Adipocyte (in vitro differentiated cells): ENCODE measurements around the gene PTMS.
A peak's percentile ranks its signal among the peaks of the same experiment; 100 is the strongest.

ENCODE experiments used
- DNase-seq: peaks from one replicate; pipeline ENCODE4 v3.0.0-alpha.2; 2015; ENCODE audit warnings: low read depth
- H3K27me3 ChIP-seq: replicated peaks from 2 replicates; pipeline ENCODE4 v1.7.0; 2013; ENCODE audit warnings: mild to moderate bottlenecking, low read length, moderate library complexity; ENCODE audit not compliant: control insufficient read depth, insufficient read depth
- H3K36me3 ChIP-seq: 2 replicates; pipeline ENCODE4 v1.7.0; 2013; ENCODE audit warnings: low read length, mild to moderate bottlenecking, moderate library complexity; ENCODE audit not compliant: control insufficient read depth, insufficient read depth, severe bottlenecking
- H3K4me1 ChIP-seq: 2 replicates; pipeline ENCODE4 v1.7.0; 2013; ENCODE audit warnings: mild to moderate bottlenecking, low read length, moderate library complexity; ENCODE audit not compliant: control insufficient read depth, insufficient read depth
- H3K4me3 ChIP-seq: 2 replicates; pipeline ENCODE4 v1.7.0; 2013; ENCODE audit warnings: mild to moderate bottlenecking, low read length, moderate library complexity
- H3K9ac ChIP-seq: 2 replicates; pipeline ENCODE4 v1.7.0; 2013; ENCODE audit warnings: mild to moderate bottlenecking, low read length, moderate library complexity
- H3K9me3 ChIP-seq: 2 replicates; pipeline ENCODE4 v1.7.0; 2013; ENCODE audit warnings: mild to moderate bottlenecking, low read length, moderate library complexity; ENCODE audit not compliant: control insufficient read depth

PTMS gene, protein sequence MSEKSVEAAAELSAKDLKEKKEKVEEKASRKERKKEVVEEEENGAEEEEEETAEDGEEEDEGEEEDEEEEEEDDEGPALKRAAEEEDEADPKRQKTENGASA

DNA sequence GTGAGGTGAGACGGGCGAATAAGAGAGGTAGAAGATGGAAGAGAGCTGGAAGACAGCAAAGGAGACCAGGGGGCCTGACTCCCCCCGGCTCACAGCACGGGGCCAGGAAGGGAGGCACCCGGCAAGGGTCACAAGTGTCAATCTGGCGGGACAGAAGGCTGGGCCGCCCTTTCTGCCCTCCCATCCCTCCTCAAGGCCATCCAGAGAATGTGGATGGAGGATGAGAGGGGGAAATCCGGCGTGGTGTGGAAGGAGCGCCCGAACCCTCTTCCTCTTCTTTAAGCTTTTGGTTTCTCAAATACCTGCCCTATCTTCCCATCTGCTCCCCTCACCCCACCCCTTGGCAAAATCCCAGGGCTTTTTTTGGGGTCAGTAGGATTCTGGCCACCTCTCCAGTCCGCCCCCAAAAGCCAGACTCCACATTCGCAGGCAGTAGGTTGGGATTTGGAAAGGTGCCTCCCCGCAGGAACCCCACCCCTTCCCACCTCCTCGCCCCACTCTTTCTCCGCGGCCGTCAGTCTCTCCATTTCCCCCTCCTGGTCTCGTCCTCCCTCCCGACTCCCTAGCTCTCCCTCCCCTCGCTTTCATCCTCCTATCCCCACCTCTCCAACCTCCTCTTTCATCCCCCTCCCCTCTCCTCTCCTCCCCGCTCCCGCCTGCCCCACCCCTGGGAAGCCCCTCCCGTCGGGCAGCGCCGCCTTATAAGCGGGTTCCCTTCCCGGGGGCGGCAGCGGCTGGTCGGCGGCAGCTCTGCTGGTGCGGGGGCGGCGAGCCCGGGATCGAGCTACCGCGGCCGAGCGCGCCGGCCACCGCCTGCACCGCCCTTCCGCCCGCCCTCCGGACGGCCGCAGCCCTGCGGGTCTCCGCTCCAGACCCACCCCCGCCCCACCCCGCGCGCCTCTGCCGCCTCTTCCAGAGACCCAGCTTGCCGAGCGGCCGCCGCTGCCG is at the start of gene PTMS:
Gene PTMS (plus strand): TSS at position 730 of the 948 bp plus-strand sequence. CDS start 343 bp downstream, outside the sequence.
- peak; percentile 90 for DNase-seq
- H3K4me1 ChIP-seq, result peaks cover 32% of the 10 kb centered on the region
- peak within 1 kb of the TSS; percentile 92 for H3K9ac ChIP-seq

DNA sequence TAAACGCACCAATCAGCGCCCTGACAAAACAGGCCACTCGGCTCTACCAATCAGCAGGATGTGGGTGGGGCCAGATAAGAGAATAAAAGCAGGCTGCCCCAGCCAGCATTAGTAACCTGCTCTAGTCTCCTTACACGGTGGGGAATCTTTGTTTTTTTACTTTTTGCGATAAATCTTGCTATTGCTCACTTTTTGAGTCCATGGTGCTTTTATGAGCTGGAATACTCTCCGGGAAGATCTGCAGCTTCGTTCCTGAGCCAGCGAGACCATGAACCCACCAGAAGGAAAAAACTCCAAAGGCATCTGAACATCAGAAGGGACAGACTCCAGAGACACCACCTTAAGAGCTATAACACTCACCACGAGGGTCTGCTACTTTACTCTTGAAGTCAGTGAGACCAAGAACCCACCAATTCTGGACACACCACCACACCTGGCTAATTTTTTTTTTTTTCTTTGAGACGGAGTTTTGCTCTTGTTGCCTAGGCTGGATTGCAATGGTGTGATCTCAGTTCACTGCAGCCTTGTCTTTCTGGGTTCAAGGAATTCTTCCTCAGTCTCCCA is 49.2 kb upstream of the PTMS start:
- no peaks in the 10 kb centered on the region for H3K27me3 ChIP-seq
- H3K9me3 ChIP-seq, result no peaks in the 10 kb centered on the region
- H3K36me3 ChIP-seq, result no peaks in the 10 kb centered on the region
- H3K9ac ChIP-seq, result no peak overlapping the region
- no peaks in the 10 kb centered on the region for H3K4me1 ChIP-seq
- no peak for DNase-seq
- no peak overlapping the region for H3K4me3 ChIP-seq

More for the DNA sequence above, at the start of gene PTMS:
- H3K36me3 ChIP-seq, result peaks cover 11% of the 10 kb centered on the region
- H3K4me3 ChIP-seq, result peak within 1 kb of the TSS; percentile 90
- no peaks in the 10 kb centered on the region for H3K9me3 ChIP-seq
- no peaks in the 10 kb centered on the region for H3K27me3 ChIP-seq

DNA sequence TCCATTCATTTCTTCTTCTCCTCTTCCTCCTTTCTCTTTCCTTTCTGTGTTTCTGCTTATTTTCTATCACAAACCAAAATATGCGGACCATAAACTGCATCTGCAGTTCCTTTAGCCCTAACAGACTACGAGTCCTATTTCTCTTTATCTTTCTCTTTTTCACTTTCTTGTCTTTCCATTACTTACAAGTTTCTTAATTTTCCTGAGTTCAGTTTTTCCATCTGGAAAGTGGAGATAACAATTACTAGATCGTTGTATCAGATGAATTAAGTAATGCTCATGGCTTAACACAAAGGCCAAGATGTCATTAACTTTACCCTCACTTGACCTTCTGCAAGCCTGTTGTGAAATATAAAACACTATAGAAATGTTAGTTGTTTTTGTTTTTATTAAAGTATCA is 43.3 kb upstream of the PTMS start:
- DNase-seq, result no peak
- Histone ChIP-seq H3K4me3 (no peak overlapping the region), H3K27me3 (no peaks in the 10 kb centered on the region), H3K4me1 (peaks cover 8% of the 10 kb centered on the region), H3K9ac (no peak overlapping the region), H3K9me3 (no peaks in the 10 kb centered on the region), H3K36me3 (peaks cover 4% of the 10 kb centered on the region)

- no peaks in the 10 kb centered on the region for H3K9me3 ChIP-seq
- peak within 1 kb of the TSS; percentile 84 for H3K9ac ChIP-seq
- DNase-seq, result peak; percentile 99
- no peaks in the 10 kb centered on the region for H3K27me3 ChIP-seq
- H3K36me3 ChIP-seq, result peaks cover 13% of the 10 kb centered on the region
- peaks cover 8% of the 10 kb centered on the region for H3K4me1 ChIP-seq
- peak within 1 kb of the TSS; percentile 94 for H3K4me3 ChIP-seq
Observed at GRCh38 chr12:6723607-6724408, 42.4 kb upstream of the PTMS start, which contains the start of gene COPS7A. Gene COPS7A, plus strand, starts transcription at chr12:6724046. Its CDS starts 611 bp downstream, at chr12:6724657.

- H3K4me1 ChIP-seq, result peaks cover 8% of the 10 kb centered on the region
- no peak for DNase-seq
Observed at GRCh38 chr12:6724409-6724797, 41.8 kb upstream of the PTMS start.

DNA sequence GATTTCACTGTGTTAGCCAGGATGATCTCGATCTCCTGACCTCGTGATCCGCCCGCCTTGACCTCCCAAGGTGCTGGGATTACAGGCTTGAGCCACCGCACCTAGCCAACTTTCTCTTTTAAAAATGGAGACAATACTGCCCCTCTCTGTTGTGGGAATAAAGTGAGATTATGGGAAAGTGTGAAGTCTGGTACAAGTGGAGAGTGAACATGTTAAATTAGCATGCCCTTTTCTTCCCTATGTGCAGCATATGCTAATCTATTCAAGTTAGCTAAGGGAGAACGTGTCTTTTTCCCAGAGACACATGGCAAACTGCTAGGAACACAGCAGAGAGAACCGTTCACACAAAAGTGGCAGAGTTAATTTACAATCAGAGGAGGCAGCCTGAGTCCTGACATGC is 40.8 kb upstream of the PTMS start:
- no peak overlapping the region for H3K9ac ChIP-seq
- no peak overlapping the region for H3K4me3 ChIP-seq
- peaks cover 8% of the 10 kb centered on the region for H3K4me1 ChIP-seq
- H3K9me3 ChIP-seq, result no peaks in the 10 kb centered on the region
- H3K36me3 ChIP-seq, result peaks cover 29% of the 10 kb centered on the region
- H3K27me3 ChIP-seq, result no peaks in the 10 kb centered on the region
- DNase-seq, result no peak

More at GRCh38 chr12:6724409-6724797, 41.8 kb upstream of the PTMS start:
- peaks cover 19% of the 10 kb centered on the region for H3K36me3 ChIP-seq
- peak overlapping the region; percentile 84 for H3K9ac ChIP-seq
- H3K4me3 ChIP-seq, result peak overlapping the region; percentile 94
- no peaks in the 10 kb centered on the region for H3K27me3 ChIP-seq
- H3K9me3 ChIP-seq, result no peaks in the 10 kb centered on the region

DNA sequence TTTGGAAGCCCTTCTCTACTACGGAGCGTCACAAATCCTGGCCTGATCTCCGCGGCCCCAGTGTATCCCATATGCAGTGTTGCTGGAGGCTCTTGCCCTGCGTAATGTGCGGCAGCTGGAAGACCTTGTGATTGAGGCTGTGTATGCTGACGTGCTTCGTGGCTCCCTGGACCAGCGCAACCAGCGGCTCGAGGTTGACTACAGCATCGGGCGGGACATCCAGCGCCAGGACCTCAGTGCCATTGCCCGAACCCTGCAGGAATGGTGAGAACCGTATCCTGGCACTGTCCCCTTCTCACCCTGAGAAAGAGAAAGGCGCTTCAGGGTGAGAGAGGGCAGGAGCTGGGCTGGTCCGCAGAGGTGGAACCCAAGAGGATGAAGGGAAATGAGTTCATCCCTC is 37.0 kb upstream of the PTMS start:
- Histone ChIP-seq H3K27me3 (no peaks in the 10 kb centered on the region), H3K9ac (no peak overlapping the region), H3K36me3 (peaks cover 50% of the 10 kb centered on the region), H3K9me3 (no peaks in the 10 kb centered on the region), H3K4me3 (no peak overlapping the region), H3K4me1 (peaks cover 8% of the 10 kb centered on the region)
- no peak for DNase-seq

- H3K9me3 ChIP-seq, result no peaks in the 10 kb centered on the region
- DNase-seq, result no peak
- no peak overlapping the region for H3K4me3 ChIP-seq
- peaks cover 6% of the 10 kb centered on the region for H3K4me1 ChIP-seq
- H3K9ac ChIP-seq, result no peak overlapping the region
- H3K27me3 ChIP-seq, result no peaks in the 10 kb centered on the region
- H3K36me3 ChIP-seq, result peaks cover 50% of the 10 kb centered on the region
Observed at GRCh38 chr12:6730169-6730568, 36.0 kb upstream of the PTMS start.

GRCh38 chr12:6734506-6735387 is 31.4 kb upstream of the PTMS start:
- no peaks in the 10 kb centered on the region for H3K27me3 ChIP-seq
- H3K9me3 ChIP-seq, result no peaks in the 10 kb centered on the region
- peaks cover 26% of the 10 kb centered on the region for H3K4me1 ChIP-seq
- H3K4me3 ChIP-seq, result no peak overlapping the region
- no peak for DNase-seq
- peak overlapping the region; percentile 45 for H3K9ac ChIP-seq
- peaks cover 27% of the 10 kb centered on the region for H3K36me3 ChIP-seq

DNA sequence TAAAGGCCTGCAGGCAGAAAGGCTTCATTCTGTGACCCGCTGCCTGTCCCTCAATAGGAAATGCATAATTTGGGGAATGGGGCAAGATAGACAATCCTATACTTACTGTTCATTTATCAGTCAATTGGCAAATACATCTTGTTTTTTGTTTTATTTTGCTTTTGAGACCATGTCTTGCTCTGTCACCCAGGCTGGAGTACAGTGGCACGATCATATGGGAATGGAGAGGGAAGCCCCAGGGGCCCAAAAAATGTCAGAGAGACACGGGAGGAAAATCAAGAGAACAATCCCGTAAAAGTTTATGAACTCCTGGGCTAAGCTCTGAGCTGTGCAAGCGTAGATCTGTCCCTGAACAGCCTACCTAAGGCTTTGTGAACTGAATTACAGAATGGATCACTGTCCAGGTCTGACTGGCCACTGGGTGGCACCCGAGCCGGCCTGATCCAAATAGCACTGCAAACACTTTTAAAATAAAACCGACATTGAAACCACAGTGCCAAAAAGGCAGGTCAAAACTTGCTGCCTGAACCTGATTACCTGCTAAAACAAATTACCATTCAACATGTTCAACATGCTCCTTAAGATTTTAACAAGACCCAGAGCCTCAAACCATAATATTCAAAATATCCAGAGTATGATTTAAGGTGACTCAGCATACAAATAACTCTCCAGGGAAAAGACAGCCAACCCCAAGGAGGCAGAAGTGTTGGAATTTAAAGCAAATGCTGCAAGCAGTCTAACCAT is 30.5 kb upstream of the PTMS start:
- peak; percentile 82 for DNase-seq
- Histone ChIP-seq H3K36me3 (peaks cover 18% of the 10 kb centered on the region), H3K27me3 (no peaks in the 10 kb centered on the region), H3K4me3 (no peak overlapping the region), H3K4me1 (peaks cover 26% of the 10 kb centered on the region), H3K9me3 (no peaks in the 10 kb centered on the region), H3K9ac (peak overlapping the region; percentile 45)
